Measurements from ENCODE around the gene C16orf95.
A peak's percentile ranks its signal among the peaks of the same experiment; 100 is the strongest.
"Not testable (repeated sequence)": the region's sequence is repeated elsewhere in the genome, so short reads cannot be mapped to it uniquely, and the experiment has no call there.

The C16orf95 gene

GRCh38 chr16:87345726-87346424 is 28.7 kb upstream of the C16orf95 start:
- DNase-seq: no peak

GRCh38 chr16:87344931-87345631 is 27.9 kb upstream of the C16orf95 start:
- DNase-seq: no peak

- no peak for DNase-seq
Observed at GRCh38 chr16:87344165-87344930, 27.2 kb upstream of the C16orf95 start.

- no peak for DNase-seq
Observed at GRCh38 chr16:87343753-87344050, 26.5 kb upstream of the C16orf95 start.

GRCh38 chr16:87342978-87343752 is 26.0 kb upstream of the C16orf95 start:
- no peak for DNase-seq

- DNase-seq: no peak
Observed at GRCh38 chr16:87342504-87342903, 25.3 kb upstream of the C16orf95 start.

- no peak for DNase-seq
Observed at GRCh38 chr16:87340198-87340597, 23.0 kb upstream of the C16orf95 start.

GRCh38 chr16:87339724-87340105 is 22.5 kb upstream of the C16orf95 start:
- DNase-seq: not testable (repeated sequence)

GRCh38 chr16:87339086-87339723 is 22.0 kb upstream of the C16orf95 start:
- no peak for DNase-seq

GRCh38 chr16:87338155-87338765 is 21.1 kb upstream of the C16orf95 start:
- DNase-seq: no peak

- DNase-seq: no peak
Observed at GRCh38 chr16:87337262-87337771, 20.1 kb upstream of the C16orf95 start.

GRCh38 chr16:87336434-87337240 is 19.4 kb upstream of the C16orf95 start:
- DNase-seq: no peak

GRCh38 chr16:87335625-87336433 is 18.6 kb upstream of the C16orf95 start:
- DNase-seq: no peak

- no peak for DNase-seq
Observed at GRCh38 chr16:87334651-87335624, 17.7 kb upstream of the C16orf95 start.

GRCh38 chr16:87333581-87334331 is 16.6 kb upstream of the C16orf95 start:
- peak; percentile 18 for DNase-seq

- no peak for DNase-seq
Observed at GRCh38 chr16:87333101-87333500, 15.9 kb upstream of the C16orf95 start.

GRCh38 chr16:87332150-87332549 is 15.0 kb upstream of the C16orf95 start:
- peak; percentile 17 for DNase-seq

- DNase-seq: peak; percentile 21
Observed at GRCh38 chr16:87331241-87331801, 14.1 kb upstream of the C16orf95 start.
